ENCODE measurements around the gene GABBR2.
A peak's percentile ranks its signal among the peaks of the same experiment; 100 is the strongest.

The GABBR2 gene

DNA sequence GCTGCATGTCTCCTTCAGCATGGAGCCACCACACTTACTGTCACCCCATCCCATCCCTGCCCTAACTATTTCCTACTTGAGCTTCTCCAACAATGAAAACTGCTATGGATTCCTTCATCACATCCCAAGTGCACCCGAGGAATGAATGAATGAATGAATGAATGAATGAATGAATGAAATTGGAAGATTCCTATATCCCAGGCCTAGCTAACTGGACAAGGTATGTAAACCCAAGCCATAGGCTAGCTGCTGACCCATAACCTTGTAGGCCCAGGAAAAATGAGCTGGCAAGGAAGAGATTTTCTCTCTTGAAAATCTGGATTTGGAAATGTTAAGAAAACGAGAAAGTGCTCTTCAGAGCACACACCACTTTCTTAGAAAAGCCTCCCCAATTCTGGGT is 97.4 kb downstream of the GABBR2 start:
- peaks cover 12% of the 10 kb centered on the region for H3K27me3 Mint-ChIP-seq (ENCODE audit: low read depth)

DNA sequence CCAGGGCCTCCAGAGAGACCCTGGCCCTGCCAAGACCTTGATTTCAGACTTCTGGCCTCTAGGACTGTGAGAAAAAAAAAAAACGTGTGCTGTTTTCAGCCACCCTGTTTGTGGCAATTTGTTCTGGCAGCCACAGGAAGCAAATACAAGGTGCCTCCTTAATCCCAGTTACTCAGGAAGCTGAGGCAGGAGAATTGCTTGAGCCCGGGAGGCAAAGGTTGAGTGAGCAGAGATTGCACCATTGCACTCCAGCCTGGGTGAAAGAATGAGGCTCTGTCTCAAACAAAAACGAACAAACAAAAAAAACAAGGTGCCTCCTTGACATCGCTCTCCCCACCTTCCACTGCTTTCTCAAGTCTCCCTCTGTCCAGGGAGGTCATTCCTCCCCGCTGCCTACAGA is 98.0 kb downstream of the GABBR2 start:
- Mint-ChIP-seq H3K27me3 (ENCODE audit: low read depth) (peaks cover 12% of the 10 kb centered on the region), H3K4me1 (peaks cover 5% of the 10 kb centered on the region), H3K36me3 (ENCODE audit: low read depth) (no peaks in the 10 kb centered on the region), H3K9me3 (no peaks in the 10 kb centered on the region), H3K27ac (peak overlapping the region in 1 of 3 experiments; percentile 36), H3K4me3 (no peak overlapping the region)
- TF ChIP-seq, protein P1, sequence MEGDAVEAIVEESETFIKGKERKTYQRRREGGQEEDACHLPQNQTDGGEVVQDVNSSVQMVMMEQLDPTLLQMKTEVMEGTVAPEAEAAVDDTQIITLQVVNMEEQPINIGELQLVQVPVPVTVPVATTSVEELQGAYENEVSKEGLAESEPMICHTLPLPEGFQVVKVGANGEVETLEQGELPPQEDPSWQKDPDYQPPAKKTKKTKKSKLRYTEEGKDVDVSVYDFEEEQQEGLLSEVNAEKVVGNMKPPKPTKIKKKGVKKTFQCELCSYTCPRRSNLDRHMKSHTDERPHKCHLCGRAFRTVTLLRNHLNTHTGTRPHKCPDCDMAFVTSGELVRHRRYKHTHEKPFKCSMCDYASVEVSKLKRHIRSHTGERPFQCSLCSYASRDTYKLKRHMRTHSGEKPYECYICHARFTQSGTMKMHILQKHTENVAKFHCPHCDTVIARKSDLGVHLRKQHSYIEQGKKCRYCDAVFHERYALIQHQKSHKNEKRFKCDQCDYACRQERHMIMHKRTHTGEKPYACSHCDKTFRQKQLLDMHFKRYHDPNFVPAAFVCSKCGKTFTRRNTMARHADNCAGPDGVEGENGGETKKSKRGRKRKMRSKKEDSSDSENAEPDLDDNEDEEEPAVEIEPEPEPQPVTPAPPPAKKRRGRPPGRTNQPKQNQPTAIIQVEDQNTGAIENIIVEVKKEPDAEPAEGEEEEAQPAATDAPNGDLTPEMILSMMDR (IDR thresholded peaks at IDR 0.05; ENCODE audit: unreplicated experiment in 3 of 3), result no peak

More for the DNA sequence above, 97.4 kb downstream of the GABBR2 start:
- Mint-ChIP-seq H3K9me3 (no peaks in the 10 kb centered on the region), H3K27ac (no peak overlapping the region), H3K36me3 (ENCODE audit: low read depth) (no peaks in the 10 kb centered on the region), H3K4me3 (no peak overlapping the region), H3K4me1 (peaks cover 5% of the 10 kb centered on the region)
- TF ChIP-seq, protein P1 (IDR thresholded peaks at IDR 0.05; ENCODE audit: unreplicated experiment in 3 of 3), result no peak

DNA sequence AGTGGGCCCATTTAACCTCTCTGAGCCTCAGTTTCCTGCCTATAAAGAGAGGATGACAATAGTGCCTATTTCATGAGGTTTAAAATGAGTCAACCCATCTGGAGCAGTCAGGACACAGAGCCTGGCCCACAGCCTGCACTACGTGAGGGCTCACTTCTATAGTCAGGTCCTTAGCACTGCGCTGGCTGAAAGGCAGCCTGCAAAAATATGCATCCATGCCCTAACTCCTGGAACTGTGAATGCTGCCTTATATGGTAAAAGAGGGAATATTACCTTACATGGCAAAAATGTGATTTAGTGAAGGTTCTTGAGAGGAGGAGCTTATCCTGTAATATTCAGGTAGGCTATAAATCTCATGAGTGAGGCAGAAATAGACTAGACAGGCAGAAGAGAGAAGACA is 98.5 kb downstream of the GABBR2 start:
- TF ChIP-seq, protein P1 (IDR thresholded peaks at IDR 0.05; ENCODE audit: unreplicated experiment in 3 of 3), result no peak
- H3K36me3 Mint-ChIP-seq (ENCODE audit: low read depth), result no peaks in the 10 kb centered on the region
- H3K4me1 Mint-ChIP-seq, result peaks cover 5% of the 10 kb centered on the region
- peak overlapping the region in 2 of 3 experiments; percentile 16 to 36 for H3K27ac Mint-ChIP-seq
- H3K4me3 Mint-ChIP-seq, result no peak overlapping the region
- H3K9me3 Mint-ChIP-seq, result no peaks in the 10 kb centered on the region
- peaks cover 12% of the 10 kb centered on the region for H3K27me3 Mint-ChIP-seq (ENCODE audit: low read depth)

DNA sequence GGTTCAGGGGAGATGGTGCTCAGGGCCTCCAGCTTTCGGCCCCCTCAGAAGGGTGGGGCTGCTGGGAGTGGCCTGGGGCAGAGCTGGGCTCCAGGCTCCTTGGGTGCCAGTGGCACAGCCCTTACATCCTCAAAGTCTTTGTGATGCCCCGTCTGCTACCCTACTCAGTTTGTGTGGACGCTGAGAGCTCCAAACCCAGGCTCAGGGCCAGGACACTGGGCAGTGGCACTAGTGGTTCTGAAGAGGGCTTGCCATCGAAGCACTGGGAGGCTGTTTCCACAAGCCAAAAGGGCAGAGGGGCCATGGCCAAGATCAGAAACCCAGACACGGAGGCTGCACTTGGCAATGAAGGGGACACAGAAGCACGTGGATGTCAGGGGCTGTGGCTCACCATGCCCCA is 99.1 kb downstream of the GABBR2 start:
- Mint-ChIP-seq H3K4me1 (peaks cover 5% of the 10 kb centered on the region), H3K27ac (no peak overlapping the region), H3K9me3 (no peaks in the 10 kb centered on the region), H3K4me3 (no peak overlapping the region), H3K27me3 (ENCODE audit: low read depth) (peaks cover 12% of the 10 kb centered on the region), H3K36me3 (ENCODE audit: low read depth) (no peaks in the 10 kb centered on the region)
- TF ChIP-seq, protein P1 (IDR thresholded peaks at IDR 0.05; ENCODE audit: unreplicated experiment in 3 of 3), result no peak

DNA sequence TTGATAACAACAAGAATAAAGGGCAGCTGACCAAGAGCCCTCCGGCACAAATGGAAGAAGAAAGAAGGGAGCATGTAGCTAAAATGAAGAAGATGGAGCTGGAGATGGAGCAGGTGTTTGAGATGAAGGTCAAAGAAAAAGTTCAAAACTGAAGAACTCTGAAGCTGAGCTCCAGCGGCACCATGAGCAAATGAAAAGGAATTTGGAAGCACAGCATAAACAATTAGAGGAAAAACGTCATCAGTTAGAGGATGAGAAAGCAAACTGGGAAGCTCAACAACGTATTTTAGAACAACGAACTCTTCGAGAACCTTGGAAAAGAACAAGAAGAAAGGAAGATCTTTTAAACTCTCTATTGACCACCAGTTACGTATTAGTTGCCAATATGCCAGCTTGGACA is 100.9 kb downstream of the GABBR2 start:
- Mint-ChIP-seq H3K27ac (no peak overlapping the region), H3K4me1 (peaks cover 5% of the 10 kb centered on the region), H3K36me3 (ENCODE audit: low read depth) (no peaks in the 10 kb centered on the region), H3K9me3 (no peaks in the 10 kb centered on the region), H3K27me3 (ENCODE audit: low read depth) (peaks cover 11% of the 10 kb centered on the region), H3K4me3 (no peak overlapping the region)
- TF ChIP-seq, protein P1 (IDR thresholded peaks at IDR 0.05; ENCODE audit: unreplicated experiment in 3 of 3), result no peak

DNA sequence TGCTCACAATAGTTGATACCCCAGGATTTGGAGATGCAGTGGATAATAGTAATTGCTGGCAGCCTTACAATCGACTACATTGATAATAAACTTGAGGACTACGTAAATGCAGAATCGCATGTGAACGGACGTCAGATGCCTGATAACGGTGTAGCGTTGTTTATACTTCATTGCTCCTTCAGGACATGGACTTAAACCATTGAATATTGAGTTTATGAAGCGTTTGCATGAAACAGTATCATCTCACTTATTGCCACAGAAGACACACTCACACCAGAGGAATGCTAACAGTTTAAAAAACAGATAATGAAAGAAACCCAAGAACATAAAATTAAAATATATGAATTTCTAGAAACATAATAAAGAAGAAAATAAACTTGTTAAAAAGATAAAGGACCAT is 101.6 kb downstream of the GABBR2 start:
- Mint-ChIP-seq H3K4me3 (no peak overlapping the region), H3K4me1 (peaks cover 5% of the 10 kb centered on the region), H3K27ac (no peak overlapping the region), H3K9me3 (no peaks in the 10 kb centered on the region), H3K27me3 (ENCODE audit: low read depth) (peaks cover 11% of the 10 kb centered on the region), H3K36me3 (ENCODE audit: low read depth) (no peaks in the 10 kb centered on the region)
- TF ChIP-seq, protein P1 (IDR thresholded peaks at IDR 0.05; ENCODE audit: unreplicated experiment in 3 of 3), result no peak
